ENCODE measurements around the gene SNAP91. TPM values are rescaled to one million over a fixed set of nuclear protein-coding genes. Genes with fewer than 3 reads are reported as not detected.
"Not testable (repeated sequence)": the region's sequence is repeated elsewhere in the genome, so short reads cannot be mapped to it uniquely, and the experiment has no call there.

SNAP91 gene
- total RNA-seq, 1 donor: 0.72 TPM

GRCh38 chr6:83633609-83634008, 75.3 kb downstream of the SNAP91 start:
- no peak for TF ChIP-seq CTCF (IDR thresholded peaks at IDR 0.05; ENCODE audit: extremely low read depth, low read depth, low read length)

GRCh38 chr6:83633149-83633548, 75.8 kb downstream of the SNAP91 start:
- no peaks in the 10 kb centered on the region for H4K20me1 ChIP-seq (ENCODE audit: insufficient read depth, low read length)
- no peak for DNase-seq (ENCODE audit: insufficient read length, low spot score, missing footprints)
- TF ChIP-seq CTCF (IDR thresholded peaks at IDR 0.05; ENCODE audit: extremely low read depth, low read depth, low read length): no peak

More at GRCh38 chr6:83633609-83634008, 75.3 kb downstream of the SNAP91 start:
- no peak overlapping the region for H2AFZ ChIP-seq (ENCODE audit: low read length)
- H3K4me3 ChIP-seq (ENCODE audit: insufficient read depth, low read length): no peak overlapping the region
- H3K27me3 ChIP-seq (ENCODE audit: insufficient read depth, low read length): no peaks in the 10 kb centered on the region
- H3K4me1 ChIP-seq (ENCODE audit: insufficient read depth, low read length): no peaks in the 10 kb centered on the region
- no peak overlapping the region for H3K4me2 ChIP-seq (ENCODE audit: insufficient read depth, low read length)
- no peaks in the 10 kb centered on the region for H4K20me1 ChIP-seq (ENCODE audit: insufficient read depth, low read length)
- no peak overlapping the region for H3K27ac ChIP-seq (ENCODE audit: low read depth, low read length)
- H3K36me3 ChIP-seq (ENCODE audit: insufficient read depth, low read length): no peaks in the 10 kb centered on the region
- H3K79me2 ChIP-seq (ENCODE audit: insufficient read depth, low read length): no peaks in the 10 kb centered on the region
- no peak for DNase-seq (ENCODE audit: insufficient read length, low spot score, missing footprints)
- no peaks in the 10 kb centered on the region for H3K9me3 ChIP-seq (ENCODE audit: low read depth, low read length)

DNA sequence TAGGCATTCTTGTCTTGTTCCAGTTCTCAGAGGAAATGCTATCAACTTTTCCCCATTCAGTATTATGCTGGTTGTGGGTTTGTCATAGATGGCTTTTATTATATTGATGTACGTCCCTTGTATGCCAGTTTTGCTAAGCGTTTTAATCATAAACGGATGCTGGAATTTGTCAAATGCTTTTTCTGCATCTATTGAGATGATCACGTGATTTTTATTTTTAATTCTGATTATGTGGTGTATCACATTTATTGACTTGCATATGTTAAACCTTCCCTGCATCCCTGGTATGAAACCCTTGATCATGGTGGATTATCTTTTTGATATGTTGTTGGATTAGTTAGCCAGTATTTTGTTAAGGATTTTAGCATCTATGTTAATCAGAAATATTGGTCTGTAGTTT, 79.0 kb downstream of the SNAP91 start:
- not testable (repeated sequence) for H2AFZ ChIP-seq (ENCODE audit: low read length); H3K36me3 ChIP-seq (ENCODE audit: insufficient read depth, low read length); H4K20me1 ChIP-seq (ENCODE audit: insufficient read depth, low read length); H3K4me1 ChIP-seq (ENCODE audit: insufficient read depth, low read length); H3K27ac ChIP-seq (ENCODE audit: low read depth, low read length); H3K9me3 ChIP-seq (ENCODE audit: low read depth, low read length); H3K4me3 ChIP-seq (ENCODE audit: insufficient read depth, low read length); H3K27me3 ChIP-seq (ENCODE audit: insufficient read depth, low read length); H3K4me2 ChIP-seq (ENCODE audit: insufficient read depth, low read length); DNase-seq (ENCODE audit: insufficient read length, low spot score, missing footprints); H3K79me2 ChIP-seq (ENCODE audit: insufficient read depth, low read length)

More at GRCh38 chr6:83633149-83633548, 75.8 kb downstream of the SNAP91 start:
- no peaks in the 10 kb centered on the region for H3K4me1 ChIP-seq (ENCODE audit: insufficient read depth, low read length)
- H3K4me2 ChIP-seq (ENCODE audit: insufficient read depth, low read length): no peak overlapping the region
- no peaks in the 10 kb centered on the region for H3K79me2 ChIP-seq (ENCODE audit: insufficient read depth, low read length)
- H3K27ac ChIP-seq (ENCODE audit: low read depth, low read length): no peak overlapping the region
- H2AFZ ChIP-seq (ENCODE audit: low read length): no peak overlapping the region
- no peaks in the 10 kb centered on the region for H3K27me3 ChIP-seq (ENCODE audit: insufficient read depth, low read length)
- no peaks in the 10 kb centered on the region for H3K9me3 ChIP-seq (ENCODE audit: low read depth, low read length)
- no peaks in the 10 kb centered on the region for H3K36me3 ChIP-seq (ENCODE audit: insufficient read depth, low read length)
- H3K4me3 ChIP-seq (ENCODE audit: insufficient read depth, low read length): no peak overlapping the region

GRCh38 chr6:83615025-83615999, 93.6 kb downstream of the SNAP91 start:
- Histone ChIP-seq H3K4me3 (ENCODE audit: insufficient read depth, low read length) (no peak overlapping the region), H3K27ac (ENCODE audit: low read depth, low read length) (no peak overlapping the region), H3K79me2 (ENCODE audit: insufficient read depth, low read length) (no peaks in the 10 kb centered on the region), H2AFZ (ENCODE audit: low read length) (no peak overlapping the region), H4K20me1 (ENCODE audit: insufficient read depth, low read length) (no peaks in the 10 kb centered on the region), H3K9me3 (ENCODE audit: low read depth, low read length) (no peaks in the 10 kb centered on the region), H3K4me1 (ENCODE audit: insufficient read depth, low read length) (no peaks in the 10 kb centered on the region), H3K27me3 (ENCODE audit: insufficient read depth, low read length) (no peaks in the 10 kb centered on the region), H3K4me2 (ENCODE audit: insufficient read depth, low read length) (no peak overlapping the region), H3K36me3 (ENCODE audit: insufficient read depth, low read length) (no peaks in the 10 kb centered on the region)
- DNase-seq (ENCODE audit: insufficient read length, low spot score, missing footprints): no peak
- TF ChIP-seq CTCF (IDR thresholded peaks at IDR 0.05; ENCODE audit: extremely low read depth, low read depth, low read length): peak; percentile 77
